GM23248 (cell line): ENCODE measurements around the gene HOXB5.

Experiments used
- EZH2 ChIP-seq: fragments of 200-600 bp; sonication (generic); IDR thresholded peaks from 2 replicates; pipeline ENCODE4 v1.6.1; 2018; ENCODE audit warnings: antibody characterized with exemption, mild to moderate bottlenecking; ENCODE audit not compliant: insufficient read depth, poor library complexity, severe bottlenecking
- EZH2phosphoT487 ChIP-seq: fragments of 200-600 bp; sonication (generic); IDR thresholded peaks from 2 replicates; pipeline ENCODE4 v1.6.1; 2018; ENCODE audit warnings: antibody characterized with exemption, moderate library complexity, mild to moderate bottlenecking, low read depth; ENCODE audit not compliant: insufficient read depth

- no peak for TF ChIP-seq EZH2
- TF ChIP-seq EZH2phosphoT487 = no peak
Measured at GRCh38 chr17:48598736-48599135, 5.2 kb upstream of the HOXB5 start.
